KMS-11 (cell line): Measurements from ENCODE around the gene RAI14.

Source experiments
- H2AFZ ChIP-seq: fragments of 200-600 bp; sonication (generic); 2 replicates; pipeline ENCODE4 v1.6.1; 2016; ENCODE audit warnings: antibody characterized with exemption, mixed run types, low read depth
- H3K27ac ChIP-seq: fragments of 200-600 bp; sonication (generic); 2 replicates; pipeline ENCODE4 v1.6.1; 2016; ENCODE audit warnings: mild to moderate bottlenecking, mixed run types
- H3K27me3 ChIP-seq: fragments of 200-600 bp; sonication (generic); 2 replicates; pipeline ENCODE4 v1.6.1; 2017; ENCODE audit warnings: mild to moderate bottlenecking, low read depth, mixed run types, moderate library complexity; ENCODE audit not compliant: insufficient read depth
- H3K36me3 ChIP-seq: fragments of 200-600 bp; sonication (generic); 2 replicates; pipeline ENCODE4 v1.6.1; 2017; ENCODE audit warnings: mild to moderate bottlenecking, mixed run types; ENCODE audit not compliant: insufficient read depth
- H3K4me1 ChIP-seq: fragments of 200-600 bp; sonication (generic); 2 replicates; pipeline ENCODE4 v1.6.1; 2016; ENCODE audit warnings: mild to moderate bottlenecking, low read depth, mixed run types; ENCODE audit not compliant: poor library complexity, severe bottlenecking
- H3K4me2 ChIP-seq: fragments of 200-600 bp; sonication (generic); 2 replicates; pipeline ENCODE4 v1.7.0; 2016; ENCODE audit warnings: mild to moderate bottlenecking, mixed run types
- H3K4me3 ChIP-seq: fragments of 200-600 bp; sonication (generic); IDR thresholded peaks from 2 replicates; pipeline ENCODE4 v1.6.1; 2017; ENCODE audit warnings: low read depth, low read length, mixed read lengths; ENCODE audit not compliant: insufficient read depth
- H3K79me2 ChIP-seq: fragments of 200-600 bp; sonication (generic); 2 replicates; pipeline ENCODE4 v1.6.1; 2016; ENCODE audit warnings: low read depth, mixed run types; ENCODE audit not compliant: insufficient read depth
- H3K9ac ChIP-seq: fragments of 200-600 bp; sonication (generic); 2 replicates; pipeline ENCODE4 v1.6.1; 2016; ENCODE audit warnings: mild to moderate bottlenecking, mixed run types
- H4K20me1 ChIP-seq: fragments of 200-600 bp; sonication (generic); 2 replicates; pipeline ENCODE4 v1.6.1; 2016; ENCODE audit warnings: mild to moderate bottlenecking, mixed run types; ENCODE audit not compliant: insufficient read depth
- CTCF ChIP-seq: fragments of 200-600 bp; sonication (generic); conservative IDR thresholded peaks from 2 replicates; pipeline ENCODE4 v1.6.1; 2017; ENCODE audit warnings: low read depth, mild to moderate bottlenecking, antibody characterized with exemption, low read length, moderate library complexity, mixed read lengths

The RAI14 gene

DNA sequence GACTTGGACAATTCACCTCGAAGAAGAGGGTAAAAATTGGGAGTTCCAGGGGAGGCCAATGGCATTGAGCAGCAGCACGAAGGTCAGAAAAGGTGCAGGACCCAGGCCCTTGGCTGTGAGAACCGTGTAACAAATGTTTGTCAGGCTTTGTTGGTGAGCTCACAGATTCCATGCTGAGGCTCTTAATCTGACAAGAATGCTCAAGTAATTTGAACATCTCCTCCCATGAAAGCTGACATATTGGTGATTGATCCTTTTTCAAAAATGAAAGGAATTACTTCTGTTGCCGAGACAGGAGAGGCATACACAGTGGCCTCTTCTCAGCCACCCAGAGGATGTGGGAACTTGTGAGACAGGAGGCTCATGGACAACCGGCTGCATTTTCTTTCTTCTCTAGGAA lies 11.6 kb downstream of the RAI14 start:
- Histone ChIP-seq H3K79me2 (no peaks in the 10 kb centered on the region), H3K36me3 (no peaks in the 10 kb centered on the region), H3K4me2 (no peak overlapping the region), H4K20me1 (no peaks in the 10 kb centered on the region), H3K9ac (no peak overlapping the region), H3K4me1 (no peaks in the 10 kb centered on the region), H2AFZ (no peak overlapping the region), H3K27me3 (no peaks in the 10 kb centered on the region), H3K4me3 (no peak overlapping the region), H3K27ac (no peak overlapping the region)
- TF ChIP-seq CTCF, result no peak

GRCh38 chr5:34669931-34670516 lies 13.9 kb downstream of the RAI14 start:
- Histone ChIP-seq H3K4me2 (no peak overlapping the region), H2AFZ (no peak overlapping the region), H3K4me1 (no peaks in the 10 kb centered on the region), H3K4me3 (no peak overlapping the region), H3K36me3 (no peaks in the 10 kb centered on the region), H3K79me2 (no peaks in the 10 kb centered on the region), H3K9ac (no peak overlapping the region), H4K20me1 (no peaks in the 10 kb centered on the region), H3K27me3 (no peaks in the 10 kb centered on the region), H3K27ac (no peak overlapping the region)
- no peak for TF ChIP-seq CTCF

- Histone ChIP-seq H4K20me1 (no peaks in the 10 kb centered on the region), H3K9ac (no peak overlapping the region), H3K4me1 (no peaks in the 10 kb centered on the region), H3K36me3 (no peaks in the 10 kb centered on the region), H3K27me3 (no peaks in the 10 kb centered on the region), H3K4me2 (no peak overlapping the region), H2AFZ (no peak overlapping the region), H3K4me3 (no peak overlapping the region), H3K79me2 (no peaks in the 10 kb centered on the region), H3K27ac (no peak overlapping the region)
- TF ChIP-seq CTCF, result no peak
Measured at GRCh38 chr5:34672196-34672595, 16.1 kb downstream of the RAI14 start.

GRCh38 chr5:34673463-34674125 lies 17.5 kb downstream of the RAI14 start:
- no peaks in the 10 kb centered on the region for H3K4me1 ChIP-seq
- H3K4me2 ChIP-seq, result no peak overlapping the region
- H3K36me3 ChIP-seq, result no peaks in the 10 kb centered on the region
- TF ChIP-seq CTCF, result no peak
- H2AFZ ChIP-seq, result no peak overlapping the region
- no peaks in the 10 kb centered on the region for H4K20me1 ChIP-seq
- no peaks in the 10 kb centered on the region for H3K79me2 ChIP-seq
- no peak overlapping the region for H3K27ac ChIP-seq
- H3K9ac ChIP-seq, result no peak overlapping the region
- no peaks in the 10 kb centered on the region for H3K27me3 ChIP-seq
- no peak overlapping the region for H3K4me3 ChIP-seq
